K562 (cell line): ENCODE measurements around the gene POU2F3. TPM values are rescaled to one million over a fixed set of nuclear protein-coding genes. Genes with fewer than 3 reads are reported as not detected.

Source experiments
- ATAC-seq: fragments of 200-7000 bp; cut with Tn5 transposase; 3 replicates; pipeline ENCODE4 v1.9.1; 2020; ENCODE audit warnings: moderate library complexity
- BruUV-seq: library from RNA; stranded (reverse); fragments of 400-500 nt; replicated peaks from 2 replicates; lab custom pipeline; 2021; lab: Mats Ljungman, UMichigan
- CTCF ChIA-PET: fragments of 300-600 bp; formaldehyde crosslinking; extraction: SDS; loops from one replicate; lab custom pipeline; 2021; ENCODE audit warnings: low intra/inter-chr PET ratio; lab: Yijun Ruan, JAX
- POLR2A ChIA-PET: fragments of 300-600, 350-650 bp; sonication (Branson Sonifier 250); formaldehyde crosslinking; extraction: SDS; loops from one replicate; lab custom pipeline; 2021; ENCODE audit warnings: antibody characterized with exemption, inconsistent platforms; lab: Yijun Ruan, JAX
- DNase-seq, 4 experiments: peaks; one replicate each; pipeline versions ENCODE4 v3.0.0 to v3.0.0-alpha.2; 2011 to 2018; ENCODE audit warnings: low spot score in 3 of 4, mixed read lengths in 3 of 4; ENCODE audit errors: extremely low read depth in 1 of 4
- FAIRE-seq: peaks from 2 replicates; lab custom pipeline; 2011; peaks lifted over from hg19 to GRCh38; lab: Jason Lieb, UNC
- H2AFZ ChIP-seq: 2 replicates; pipeline ENCODE4 v1.6.0; 2011; ENCODE audit warnings: low read depth, low read length, control low read depth, inconsistent platforms
- H3K27ac ChIP-seq: fragments of 200-600 bp; 3 replicates; pipeline ENCODE4 v1.8.0; 2011; ENCODE audit warnings: low read depth, mild to moderate bottlenecking, control low read depth, inconsistent platforms, low read length, moderate library complexity, mixed read lengths; ENCODE audit errors: extremely low read depth
- H3K27me3 ChIP-seq, 2 experiments: fragments of 300-600 bp in 1 of 2; 2 replicates in 1 of 2; 3 replicates in 1 of 2; pipeline versions ENCODE4 v1.6.0 to v1.8.0; 2011; ENCODE audit warnings: inconsistent platforms in 2 of 2, low read length in 2 of 2, mild to moderate bottlenecking in 1 of 2, mixed read lengths in 1 of 2, moderate library complexity in 1 of 2; ENCODE audit not compliant: control insufficient read depth in 2 of 2, insufficient read depth in 2 of 2
- H3K36me3 ChIP-seq: fragments of 300-600 bp; 3 replicates; pipeline ENCODE4 v1.8.0; 2011; ENCODE audit warnings: mild to moderate bottlenecking, low read length, inconsistent platforms; ENCODE audit not compliant: control insufficient read depth, insufficient read depth
- H3K4me1 ChIP-seq, 2 experiments: fragments of 200-600 bp in 1 of 2; replicated peaks in 1 of 2; 2 replicates in 1 of 2; 3 replicates in 1 of 2; pipeline versions ENCODE4 v1.5.1 to v1.8.0; 2011; ENCODE audit warnings: inconsistent platforms in 2 of 2, low read length in 2 of 2, mild to moderate bottlenecking in 1 of 2, mixed read lengths in 1 of 2, moderate library complexity in 1 of 2; ENCODE audit not compliant: control insufficient read depth in 2 of 2, insufficient read depth in 2 of 2
- H3K4me2 ChIP-seq: 2 replicates; pipeline ENCODE4 v1.6.1; 2011; ENCODE audit warnings: low read length, control low read depth, inconsistent platforms, mixed read lengths; ENCODE audit not compliant: insufficient read depth
- H3K4me3 ChIP-seq: fragments of 200-600 bp; sonication (generic), shearing (Covaris generic); 2 replicates; pipeline ENCODE4 v1.5.1; 2016; ENCODE audit warnings: control low read depth, inconsistent platforms
- H3K79me2 ChIP-seq: fragments of 200-600 bp; 3 replicates; pipeline ENCODE4 v1.8.0; 2011; ENCODE audit warnings: low read length, inconsistent platforms; ENCODE audit not compliant: control insufficient read depth, insufficient read depth
- H3K9ac ChIP-seq, 2 experiments: 2 replicates each; pipeline versions ENCODE4 v1.6.0 to v1.6.1; 2011; ENCODE audit warnings: low read depth in 2 of 2, low read length in 2 of 2, control low read depth in 1 of 2, inconsistent platforms in 1 of 2, mild to moderate bottlenecking in 1 of 2, mixed read lengths in 1 of 2; ENCODE audit not compliant: insufficient read depth in 1 of 2
- H3K9me1 ChIP-seq: one replicate; pipeline ENCODE4 v1.6.0; 2011; ENCODE audit warnings: inconsistent platforms, mild to moderate bottlenecking, low read length, moderate library complexity; ENCODE audit not compliant: control insufficient read depth, insufficient read depth
- H3K9me3 ChIP-seq: replicated peaks from 2 replicates; pipeline ENCODE4 v1.5.1; 2011; ENCODE audit warnings: low read depth, low read length, inconsistent platforms; ENCODE audit not compliant: control insufficient read depth, insufficient read depth
- H4K20me1 ChIP-seq: replicated peaks from 2 replicates; pipeline ENCODE4 v1.6.1; 2011; ENCODE audit warnings: low read length, inconsistent platforms, mixed read lengths; ENCODE audit not compliant: control insufficient read depth, insufficient read depth
- CREM ChIP-seq: IDR thresholded peaks from 2 replicates; pipeline ENCODE4 v1.6.1; 2014; ENCODE audit warnings: antibody characterized with exemption, low read depth
- FOS ChIP-seq: IDR thresholded peaks from 3 replicates; pipeline ENCODE4 v1.6.1; 2011; ENCODE audit not compliant: insufficient read length; ENCODE audit errors: extremely low read depth
- JUND ChIP-seq, 2 experiments: IDR thresholded peaks; 2 replicates in 1 of 2; 3 replicates in 1 of 2; pipeline ENCODE4 v1.6.1; 2011; ENCODE audit warnings: borderline replicate concordance in 2 of 2, low read depth in 2 of 2, low read length in 2 of 2, improper control_type of control experiment in 1 of 2, missing biosample characterization in 1 of 2, missing genetic modification characterization in 1 of 2, missing genetic modification reagents in 1 of 2
- MAZ ChIP-seq, 2 experiments: fragments of 450-650 bp in 1 of 2; sonication (generic) in 1 of 2; formaldehyde crosslinking; IDR thresholded peaks in 1 of 2; conservative IDR thresholded peaks in 1 of 2; 2 replicates each; pipeline versions ENCODE4 v1.4.0 to v1.5.0; 2020; ENCODE audit warnings: mild to moderate bottlenecking in 1 of 2, missing genetic modification reagents in 1 of 2
- SNRNP70 ChIP-seq: fragments of 200-400 bp; formaldehyde crosslinking; optimal IDR thresholded peaks from 2 replicates; pipeline ENCODE3; 2017; ENCODE audit warnings: low read depth, low read length
- WGBS: fragments of 100-300 bp; shearing (Covaris generic); methylation state at CpG from one replicate; pipeline ENCODE4 v1.1.6; 2016; ENCODE audit warnings: low coverage, mixed read lengths; ENCODE audit not compliant: insufficient coverage; ENCODE audit errors: missing lambda C conversion rate; 5-methylcytosine and 5-hydroxymethylcytosine counted together
- in situ Hi-C: fragments of 300-500 bp; cut with MboI; formaldehyde crosslinking; loops from 4 replicates; pipeline ENCODE4 v1.15.0; 2018; ENCODE audit warnings: inconsistent platforms, mixed read lengths
- intact Hi-C: fragments of 100-400 bp; cut with micrococcal nuclease; formaldehyde crosslinking; loops from 2 replicates; pipeline ENCODE4 v1.14.2; 2022
- polyA plus RNA-seq, 8 experiments: library from polyadenylated mRNA; depleted of rRNA in 4 of 8; stranded (reverse) in 5 of 8; unstranded in 3 of 8; fragments of >200 nt; fragmentation: Nextera tagmentation in 2 of 8; fragmentation: Illumina TruSeq in 1 of 8; extraction: Ambion mirVana in 2 of 8; extraction: Trizol in 1 of 8; gene quantifications; 2 replicates each; pipeline versions ENCODE4 v1.2.1 to v1.2.3, GENCODE V29; 2011 to 2014; ENCODE audit warnings: inconsistent platforms in 1 of 8, missing spikeins in 1 of 8
- total RNA-seq, 7 experiments: library from RNA; depleted of rRNA in 6 of 7; stranded (reverse); fragments of >200 nt in 6 of 7; fragmentation: Illumina TruSeq in 2 of 7; extraction: Trizol in 2 of 7; gene quantifications; 2 replicates each; pipeline versions ENCODE4 v1.2.1 to v1.2.3, GENCODE V29; 2011 to 2021; ENCODE audit warnings: low replicate concordance in 1 of 7
- TF ChIP-seq, protein P1 (sequence below): fragments of 450-650 bp; IDR thresholded peaks from 2 replicates; pipeline ENCODE4 v1.6.1; 2018; ENCODE audit not compliant: partially characterized antibody
- TF ChIP-seq, protein P2 (sequence below), 2 experiments: fragments of 450-650 bp in 1 of 2; sonication (generic) in 1 of 2; formaldehyde crosslinking; conservative IDR thresholded peaks; 2 replicates each; pipeline versions ENCODE4 v1.4.0 to v1.8.1; 2020 to 2022; ENCODE audit warnings: mild to moderate bottlenecking in 1 of 2, missing genetic modification reagents in 1 of 2
- TF ChIP-seq, protein P3 (sequence below): fragments of 200-800 bp; sonication (Bioruptor generic); IDR thresholded peaks from 2 replicates; pipeline ENCODE4 v1.6.1; 2017; ENCODE audit warnings: missing genetic modification characterization, missing compliant biosample characterization
- TF ChIP-seq, protein P4 (sequence below), 3 experiments: IDR thresholded peaks in 2 of 3; conservative IDR thresholded peaks in 1 of 3; 2 replicates each; pipeline ENCODE4 v1.5.1; 2011 to 2012; ENCODE audit warnings: low read length in 3 of 3, mild to moderate bottlenecking in 3 of 3, control low read depth in 2 of 3, improper control_type of control experiment in 1 of 3, inconsistent platforms in 1 of 3, low read depth in 1 of 3, mixed read lengths in 1 of 3, moderate library complexity in 1 of 3; ENCODE audit not compliant: insufficient read depth in 2 of 3

Gene POU2F3
- total and polyA plus RNA-seq, 9 of the 15 experiments (the other 6 are each of a cell fraction or from before 2014, with no cell fraction given), result not detected

DNA sequence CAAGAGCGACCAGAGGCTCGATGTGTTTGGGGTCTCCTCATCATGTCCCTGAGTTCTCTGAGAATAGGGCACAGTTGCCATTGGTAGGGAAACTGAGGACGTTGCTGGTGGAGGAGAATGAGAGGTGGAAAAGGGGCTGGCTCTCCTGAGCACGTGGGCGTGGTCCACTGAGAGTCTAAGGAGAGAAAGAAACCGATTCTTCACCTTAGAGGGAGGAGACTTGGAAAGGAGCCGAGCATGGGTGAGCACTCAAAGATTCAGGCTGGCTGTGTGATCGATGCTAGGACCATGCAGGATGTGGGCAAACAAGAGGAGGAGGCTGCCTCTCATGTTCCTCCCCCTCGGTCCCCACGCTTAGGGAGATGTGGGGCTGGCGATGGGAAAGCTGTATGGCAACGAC lies 65.3 kb downstream of the POU2F3 start (continued):
- TF ChIP-seq, protein P1, sequence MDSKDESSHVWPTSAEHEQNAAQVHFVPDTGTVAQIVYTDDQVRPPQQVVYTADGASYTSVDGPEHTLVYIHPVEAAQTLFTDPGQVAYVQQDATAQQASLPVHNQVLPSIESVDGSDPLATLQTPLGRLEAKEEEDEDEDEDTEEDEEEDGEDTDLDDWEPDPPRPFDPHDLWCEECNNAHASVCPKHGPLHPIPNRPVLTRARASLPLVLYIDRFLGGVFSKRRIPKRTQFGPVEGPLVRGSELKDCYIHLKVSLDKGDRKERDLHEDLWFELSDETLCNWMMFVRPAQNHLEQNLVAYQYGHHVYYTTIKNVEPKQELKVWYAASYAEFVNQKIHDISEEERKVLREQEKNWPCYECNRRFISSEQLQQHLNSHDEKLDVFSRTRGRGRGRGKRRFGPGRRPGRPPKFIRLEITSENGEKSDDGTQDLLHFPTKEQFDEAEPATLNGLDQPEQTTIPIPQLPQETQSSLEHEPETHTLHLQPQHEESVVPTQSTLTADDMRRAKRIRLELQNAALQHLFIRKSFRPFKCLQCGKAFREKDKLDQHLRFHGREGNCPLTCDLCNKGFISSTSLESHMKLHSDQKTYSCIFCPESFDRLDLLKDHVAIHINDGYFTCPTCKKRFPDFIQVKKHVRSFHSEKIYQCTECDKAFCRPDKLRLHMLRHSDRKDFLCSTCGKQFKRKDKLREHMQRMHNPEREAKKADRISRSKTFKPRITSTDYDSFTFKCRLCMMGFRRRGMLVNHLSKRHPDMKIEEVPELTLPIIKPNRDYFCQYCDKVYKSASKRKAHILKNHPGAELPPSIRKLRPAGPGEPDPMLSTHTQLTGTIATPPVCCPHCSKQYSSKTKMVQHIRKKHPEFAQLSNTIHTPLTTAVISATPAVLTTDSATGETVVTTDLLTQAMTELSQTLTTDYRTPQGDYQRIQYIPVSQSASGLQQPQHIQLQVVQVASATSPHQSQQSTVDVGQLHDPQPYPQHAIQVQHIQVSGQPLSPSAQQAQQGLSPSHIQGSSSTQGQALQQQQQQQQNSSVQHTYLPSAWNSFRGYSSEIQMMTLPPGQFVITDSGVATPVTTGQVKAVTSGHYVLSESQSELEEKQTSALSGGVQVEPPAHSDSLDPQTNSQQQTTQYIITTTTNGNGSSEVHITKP, result no peak
- TF ChIP-seq FOS, result no peak
- TF ChIP-seq, protein P2, sequence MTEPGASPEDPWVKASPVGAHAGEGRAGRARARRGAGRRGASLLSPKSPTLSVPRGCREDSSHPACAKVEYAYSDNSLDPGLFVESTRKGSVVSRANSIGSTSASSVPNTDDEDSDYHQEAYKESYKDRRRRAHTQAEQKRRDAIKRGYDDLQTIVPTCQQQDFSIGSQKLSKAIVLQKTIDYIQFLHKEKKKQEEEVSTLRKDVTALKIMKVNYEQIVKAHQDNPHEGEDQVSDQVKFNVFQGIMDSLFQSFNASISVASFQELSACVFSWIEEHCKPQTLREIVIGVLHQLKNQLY (CRISPR knock-in tag; conservative IDR thresholded peaks at IDR 0.05), result no peak

DNA sequence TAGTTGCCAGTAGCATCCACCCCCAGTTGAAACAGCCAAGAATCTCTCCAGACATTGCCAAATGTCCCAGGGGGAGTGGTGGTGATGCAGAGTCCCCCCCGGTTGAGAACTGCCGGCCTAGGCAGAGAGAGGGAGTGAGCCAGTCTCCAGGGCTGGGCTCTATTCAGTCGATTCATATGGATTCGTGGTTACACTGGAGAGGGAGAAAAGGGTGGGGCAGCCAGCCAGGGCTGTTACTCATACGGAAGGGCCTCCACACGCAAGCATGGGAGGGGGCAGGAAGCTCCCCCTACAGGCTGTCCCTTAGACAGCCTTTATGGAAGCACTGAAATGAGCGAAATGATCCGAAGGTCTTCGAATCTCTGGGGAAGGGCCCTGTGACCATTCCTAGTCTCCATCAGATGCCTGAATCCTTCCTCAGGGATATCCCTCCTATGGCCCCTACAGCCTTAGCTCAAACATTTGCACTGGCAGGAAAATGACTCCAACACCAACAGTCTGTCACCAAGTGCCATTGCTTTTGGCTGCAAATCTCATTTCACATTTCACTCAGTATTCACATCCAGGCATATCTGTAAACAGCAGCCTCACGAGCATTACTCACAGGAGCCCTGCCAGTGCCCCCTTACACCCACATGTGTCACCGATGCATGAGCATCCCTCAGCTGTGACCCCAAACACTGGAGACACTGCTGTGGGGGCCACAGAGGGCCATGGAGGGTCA lies 66.7 kb downstream of the POU2F3 start:
- ChIA-PET POLR2A (interaction anchor here (1.0 to 2.3 kb wide), 2 partner anchors 9 to 70 kb away, joined by 3 to 7 read pairs; no protein-coding TSS in a partner anchor), CTCF (no interaction called here)
- no peak overlapping the region for H3K4me3 ChIP-seq
- peak; percentile 68 for FAIRE-seq
- H3K9me1 ChIP-seq, result no peaks in the 10 kb centered on the region
- no peaks in the 10 kb centered on the region for H3K9me3 ChIP-seq
- intact Hi-C loops (loop anchor here (10.0 kb wide), 1 partner anchor 642 kb away; no protein-coding TSS in a partner anchor), in situ Hi-C loops (loop anchor here (5.0 kb wide), 1 partner anchor 69 kb away; no protein-coding TSS in a partner anchor)
- peaks cover 22% of the 10 kb centered on the region; the same call in 1 of the 2 replicates for H4K20me1 ChIP-seq
- H3K4me2 ChIP-seq, result no peak overlapping the region
- H3K9ac ChIP-seq, result no peak overlapping the region
- peaks cover 15 to 58% of the 10 kb centered on the region in 2 experiments; a peak in 4 of 5 replicates for H3K27me3 ChIP-seq
- no peak overlapping the region for H2AFZ ChIP-seq
- WGBS, result 3% methylated on average over 11 of the region's 11 CpGs
- BruUV-seq, result no TSS peak
- H3K79me2 ChIP-seq, result no peaks in the 10 kb centered on the region
- peak; percentile 84 for ATAC-seq
- H3K27ac ChIP-seq, result no peak overlapping the region
- no peaks in the 10 kb centered on the region for H3K36me3 ChIP-seq
- no peaks in the 10 kb centered on the region; a peak in 2 of 5 replicates for H3K4me1 ChIP-seq
- DNase-seq, result peak; percentile 61 to 76 (median 68)
- TF ChIP-seq CREM, result 0 out of 2 replicates have a peak, but pooled peaks have one; percentile 22
- 0 out of 2 replicates have a peak, but pooled peaks have one; percentile 12 for TF ChIP-seq JUND (IDR thresholded peaks at IDR 0.05; ENCODE audit: borderline replicate concordance, low read depth, low read length)
- TF ChIP-seq JUND (tag; IDR thresholded peaks at IDR 0.05; ENCODE audit: borderline replicate concordance, low read depth, low read length), result no peak
- peak in 1 of 2 experiments; percentile 52; a peak in 2 of 4 replicates for TF ChIP-seq MAZ (CRISPR knock-in tag; conservative IDR thresholded peaks at IDR 0.05 in 1 of 2, IDR thresholded peaks at IDR 0.05 in 1 of 2)
- TF ChIP-seq, protein P3, sequence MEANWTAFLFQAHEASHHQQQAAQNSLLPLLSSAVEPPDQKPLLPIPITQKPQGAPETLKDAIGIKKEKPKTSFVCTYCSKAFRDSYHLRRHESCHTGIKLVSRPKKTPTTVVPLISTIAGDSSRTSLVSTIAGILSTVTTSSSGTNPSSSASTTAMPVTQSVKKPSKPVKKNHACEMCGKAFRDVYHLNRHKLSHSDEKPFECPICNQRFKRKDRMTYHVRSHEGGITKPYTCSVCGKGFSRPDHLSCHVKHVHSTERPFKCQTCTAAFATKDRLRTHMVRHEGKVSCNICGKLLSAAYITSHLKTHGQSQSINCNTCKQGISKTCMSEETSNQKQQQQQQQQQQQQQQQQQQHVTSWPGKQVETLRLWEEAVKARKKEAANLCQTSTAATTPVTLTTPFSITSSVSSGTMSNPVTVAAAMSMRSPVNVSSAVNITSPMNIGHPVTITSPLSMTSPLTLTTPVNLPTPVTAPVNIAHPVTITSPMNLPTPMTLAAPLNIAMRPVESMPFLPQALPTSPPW (CRISPR knock-in tag), result peak; percentile 41
- TF ChIP-seq, protein P4, sequence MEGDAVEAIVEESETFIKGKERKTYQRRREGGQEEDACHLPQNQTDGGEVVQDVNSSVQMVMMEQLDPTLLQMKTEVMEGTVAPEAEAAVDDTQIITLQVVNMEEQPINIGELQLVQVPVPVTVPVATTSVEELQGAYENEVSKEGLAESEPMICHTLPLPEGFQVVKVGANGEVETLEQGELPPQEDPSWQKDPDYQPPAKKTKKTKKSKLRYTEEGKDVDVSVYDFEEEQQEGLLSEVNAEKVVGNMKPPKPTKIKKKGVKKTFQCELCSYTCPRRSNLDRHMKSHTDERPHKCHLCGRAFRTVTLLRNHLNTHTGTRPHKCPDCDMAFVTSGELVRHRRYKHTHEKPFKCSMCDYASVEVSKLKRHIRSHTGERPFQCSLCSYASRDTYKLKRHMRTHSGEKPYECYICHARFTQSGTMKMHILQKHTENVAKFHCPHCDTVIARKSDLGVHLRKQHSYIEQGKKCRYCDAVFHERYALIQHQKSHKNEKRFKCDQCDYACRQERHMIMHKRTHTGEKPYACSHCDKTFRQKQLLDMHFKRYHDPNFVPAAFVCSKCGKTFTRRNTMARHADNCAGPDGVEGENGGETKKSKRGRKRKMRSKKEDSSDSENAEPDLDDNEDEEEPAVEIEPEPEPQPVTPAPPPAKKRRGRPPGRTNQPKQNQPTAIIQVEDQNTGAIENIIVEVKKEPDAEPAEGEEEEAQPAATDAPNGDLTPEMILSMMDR (IDR thresholded peaks at IDR 0.05 in 2 of 3, conservative IDR thresholded peaks at IDR 0.05 in 1 of 3; ENCODE audit: insufficient read depth in 2 of 3, low read depth in 1 of 3, low read length in 3 of 3), result peak; percentile 43 to 67 (median 55); a peak in 4 of 6 replicates
- TF ChIP-seq SNRNP70, result no peak
